ENCODE results near the gene EML4.

- TF ChIP-seq LARP7 (IDR thresholded peaks at IDR 0.05) = no peak
- TF ChIP-seq CHD2 (IDR thresholded peaks at IDR 0.05; ENCODE audit: borderline replicate concordance, low read depth, low read length) = no peak
- no peak for TF ChIP-seq RUNX3 (IDR thresholded peaks at IDR 0.05; ENCODE audit: low read length)
- no peak for TF ChIP-seq YY1 (IDR thresholded peaks at IDR 0.05; ENCODE audit: low read depth, low read length)
- no peak for TF ChIP-seq CTCF (IDR thresholded peaks at IDR 0.05 in 2 of 3, conservative IDR thresholded peaks at IDR 0.05 in 1 of 3; ENCODE audit: control insufficient read depth in 2 of 3, extremely low read depth in 1 of 3, insufficient read depth in 1 of 3, low read depth in 3 of 3, low read length in 3 of 3)
- TF ChIP-seq, protein P1, sequence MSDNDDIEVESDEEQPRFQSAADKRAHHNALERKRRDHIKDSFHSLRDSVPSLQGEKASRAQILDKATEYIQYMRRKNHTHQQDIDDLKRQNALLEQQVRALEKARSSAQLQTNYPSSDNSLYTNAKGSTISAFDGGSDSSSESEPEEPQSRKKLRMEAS (IDR thresholded peaks at IDR 0.05; ENCODE audit: low read depth, low read length) = no peak
- TF ChIP-seq EZH2 (IDR thresholded peaks at IDR 0.05; ENCODE audit: borderline replicate concordance, control insufficient read depth, low read depth, low read length) = no peak
- TF ChIP-seq ATF7 (IDR thresholded peaks at IDR 0.05; ENCODE audit: low read depth) = no peak
- no peak for TF ChIP-seq BRCA1 (IDR thresholded peaks at IDR 0.05; ENCODE audit: low read depth, low read length)
- TF ChIP-seq, protein P2, sequence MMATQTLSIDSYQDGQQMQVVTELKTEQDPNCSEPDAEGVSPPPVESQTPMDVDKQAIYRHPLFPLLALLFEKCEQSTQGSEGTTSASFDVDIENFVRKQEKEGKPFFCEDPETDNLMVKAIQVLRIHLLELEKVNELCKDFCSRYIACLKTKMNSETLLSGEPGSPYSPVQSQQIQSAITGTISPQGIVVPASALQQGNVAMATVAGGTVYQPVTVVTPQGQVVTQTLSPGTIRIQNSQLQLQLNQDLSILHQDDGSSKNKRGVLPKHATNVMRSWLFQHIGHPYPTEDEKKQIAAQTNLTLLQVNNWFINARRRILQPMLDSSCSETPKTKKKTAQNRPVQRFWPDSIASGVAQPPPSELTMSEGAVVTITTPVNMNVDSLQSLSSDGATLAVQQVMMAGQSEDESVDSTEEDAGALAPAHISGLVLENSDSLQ (IDR thresholded peaks at IDR 0.05) = no peak
- no peak for TF ChIP-seq MLLT1 (IDR thresholded peaks at IDR 0.05)
- TF ChIP-seq NFYB (IDR thresholded peaks at IDR 0.05; ENCODE audit: insufficient read depth, low read depth, low read length) = no peak
Measured at GRCh38 chr2:42250925-42251324, 81.8 kb downstream of the EML4 start.
